Activated CD8-positive, alpha-beta memory T cell treated with anti-CD3 and anti-CD28 coated beads for 4 hours (primary cell): ENCODE results near the gene FCHSD2.

Experiments
- DNase-seq, 2 donors: peaks; one replicate each; pipeline ENCODE4 v3.0.0-alpha.2; 2020; ENCODE audit warnings: low read depth in 2 of 2

FCHSD2 gene

GRCh38 chr11:73172992-73173656, 31.0 kb upstream of the FCHSD2 start:
- no peak for DNase-seq

- no peak for DNase-seq
These were observed 29.5 kb upstream of the FCHSD2 start for GRCh38 chr11:73171436-73172161.

- no peak for DNase-seq
These were observed 28.0 kb upstream of the FCHSD2 start for GRCh38 chr11:73170140-73170539.

GRCh38 chr11:73168925-73169579, 26.9 kb upstream of the FCHSD2 start:
- no peak for DNase-seq

GRCh38 chr11:73167363-73167954, 25.3 kb upstream of the FCHSD2 start:
- DNase-seq, result no peak

- no peak for DNase-seq
These were observed 22.9 kb upstream of the FCHSD2 start for GRCh38 chr11:73164803-73165540.

GRCh38 chr11:73163638-73164174, 21.6 kb upstream of the FCHSD2 start:
- no peak for DNase-seq

- DNase-seq, result no peak
These were observed 20.1 kb upstream of the FCHSD2 start for GRCh38 chr11:73162196-73162740.

GRCh38 chr11:73160005-73160760, 18.1 kb upstream of the FCHSD2 start:
- DNase-seq, result no peak

- no peak for DNase-seq
These were observed 17.2 kb upstream of the FCHSD2 start for GRCh38 chr11:73159297-73159696.

- no peak for DNase-seq
These were observed 16.4 kb upstream of the FCHSD2 start for GRCh38 chr11:73158356-73159051.

- no peak for DNase-seq
These were observed 15.2 kb upstream of the FCHSD2 start for GRCh38 chr11:73157101-73158010.

GRCh38 chr11:73156686-73157085, 14.6 kb upstream of the FCHSD2 start:
- no peak for DNase-seq

GRCh38 chr11:73156114-73156513, 14.0 kb upstream of the FCHSD2 start:
- DNase-seq, result no peak

GRCh38 chr11:73155102-73155501, 13.0 kb upstream of the FCHSD2 start:
- DNase-seq, result no peak

GRCh38 chr11:73154178-73154577, 12.1 kb upstream of the FCHSD2 start:
- DNase-seq, result no peak

GRCh38 chr11:73152861-73153483, 10.9 kb upstream of the FCHSD2 start:
- DNase-seq, result no peak

GRCh38 chr11:73152086-73152853, 10.2 kb upstream of the FCHSD2 start:
- no peak for DNase-seq
